Astrocyte of the hippocampus (primary cell): ENCODE measurements around the gene GLT1D1.
A peak's percentile ranks its signal among the peaks of the same experiment; 100 is the strongest.
"Not testable (repeated sequence)": the region's sequence is repeated elsewhere in the genome, so short reads cannot be mapped to it uniquely, and the experiment has no call there.

Source experiments
- DNase-seq: peaks from one replicate; pipeline ENCODE4 v3.0.0; 2011; ENCODE audit warnings: low read depth, low spot score

Gene GLT1D1

GRCh38 chr12:128820723-128821432, 32.4 kb upstream of the GLT1D1 start:
- DNase-seq, result no peak

- no peak for DNase-seq
Measured at GRCh38 chr12:128823216-128823915, 29.9 kb upstream of the GLT1D1 start.

- peak; percentile 98 for DNase-seq
Measured at GRCh38 chr12:128823916-128824839, 29.1 kb upstream of the GLT1D1 start, which contains the start of gene SLC15A4. Gene SLC15A4 (minus strand): TSS chr12:128823958. CDS start chr12:128823943, 15 bp downstream.

GRCh38 chr12:128825835-128826234, 27.4 kb upstream of the GLT1D1 start:
- no peak for DNase-seq

- DNase-seq, result no peak
Measured at GRCh38 chr12:128827724-128828123, 25.6 kb upstream of the GLT1D1 start.

- no peak for DNase-seq
Measured at GRCh38 chr12:128829861-128830504, 23.3 kb upstream of the GLT1D1 start.

GRCh38 chr12:128830505-128830893, 22.8 kb upstream of the GLT1D1 start:
- no peak for DNase-seq

GRCh38 chr12:128833418-128833817, 19.9 kb upstream of the GLT1D1 start:
- no peak for DNase-seq

GRCh38 chr12:128839885-128840284, 13.4 kb upstream of the GLT1D1 start:
- not testable (repeated sequence) for DNase-seq

- DNase-seq, result no peak
Measured at GRCh38 chr12:128840862-128841468, 12.3 kb upstream of the GLT1D1 start.

GRCh38 chr12:128842579-128842978, 10.7 kb upstream of the GLT1D1 start:
- DNase-seq, result no peak

- DNase-seq, result no peak
Measured at GRCh38 chr12:128843538-128843937, 9.7 kb upstream of the GLT1D1 start.

GRCh38 chr12:128844031-128844635, 9.1 kb upstream of the GLT1D1 start:
- DNase-seq, result no peak

GRCh38 chr12:128846671-128847070, 6.6 kb upstream of the GLT1D1 start:
- DNase-seq, result not testable (repeated sequence)

GRCh38 chr12:128848371-128848770, 4.9 kb upstream of the GLT1D1 start:
- no peak for DNase-seq

- not testable (repeated sequence) for DNase-seq
Measured at GRCh38 chr12:128849806-128850205, 3.5 kb upstream of the GLT1D1 start.

- no peak for DNase-seq
Measured at GRCh38 chr12:128850400-128850799, 2.9 kb upstream of the GLT1D1 start.

- DNase-seq, result not testable (repeated sequence)
Measured at GRCh38 chr12:128851429-128851828, 1.8 kb upstream of the GLT1D1 start.

- no peak for DNase-seq
Measured at GRCh38 chr12:128852026-128852698, 1.1 kb upstream of the GLT1D1 start.

GRCh38 chr12:128853600-128854197, 421 bp downstream of the GLT1D1 start:
- DNase-seq, result peak; percentile 32
